Activated CD4-positive, alpha-beta T cell treated with anti-CD3 and anti-CD28 coated beads, Interleukin-10, Interleukin-2, amounts not matched to agents 100 ng/mL and 50 ng/mL, durations not matched to agents 16 hours and 8 hours (primary cell): ENCODE measurements around the gene ZNF33B.
"Not testable (repeated sequence)": the region's sequence is repeated elsewhere in the genome, so short reads cannot be mapped to it uniquely, and the experiment has no call there.

Experiments
- DNase-seq: peaks from one replicate; pipeline ENCODE4 v3.0.0-alpha.2; 2020

The ZNF33B gene

GRCh38 chr10:42638055-42638820 is at the start of gene ZNF33B:
Gene ZNF33B (minus strand): TSS chr10:42638570. CDS start chr10:42636928, 1,642 bp downstream.
- DNase-seq, result peak; percentile 98

- DNase-seq, result no peak
These were observed 46.1 kb upstream of the ZNF33B start for GRCh38 chr10:42684517-42684916.

- no peak for DNase-seq
These were observed 41.9 kb upstream of the ZNF33B start for GRCh38 chr10:42680267-42680666.

- DNase-seq, result not testable (repeated sequence)
These were observed 27.0 kb upstream of the ZNF33B start for GRCh38 chr10:42665181-42665979.

GRCh38 chr10:42654419-42654818 is 16.0 kb upstream of the ZNF33B start:
- no peak for DNase-seq

- no peak for DNase-seq
These were observed 14.5 kb upstream of the ZNF33B start for GRCh38 chr10:42652858-42653257.

GRCh38 chr10:42650374-42650773 is 12.0 kb upstream of the ZNF33B start:
- no peak for DNase-seq

- no peak for DNase-seq
These were observed 10.1 kb upstream of the ZNF33B start for GRCh38 chr10:42648512-42648911.

GRCh38 chr10:42646687-42647640 is 8.6 kb upstream of the ZNF33B start:
- DNase-seq, result no peak

- no peak for DNase-seq
These were observed 7.8 kb upstream of the ZNF33B start for GRCh38 chr10:42646214-42646613.

GRCh38 chr10:42645516-42645915 is 7.1 kb upstream of the ZNF33B start:
- DNase-seq, result no peak

GRCh38 chr10:42645103-42645502 is 6.7 kb upstream of the ZNF33B start:
- DNase-seq, result no peak

GRCh38 chr10:42640610-42641229 is 2.4 kb upstream of the ZNF33B start:
- DNase-seq, result no peak

- no peak for DNase-seq
These were observed 476 bp upstream of the ZNF33B start for GRCh38 chr10:42638821-42639270.

GRCh38 chr10:42637648-42638054 is 719 bp downstream of the ZNF33B start:
- DNase-seq, result peak; percentile 7

GRCh38 chr10:42637142-42637541 is 1.2 kb downstream of the ZNF33B start:
- DNase-seq, result no peak

- DNase-seq, result peak; percentile 12
These were observed 3.3 kb downstream of the ZNF33B start for GRCh38 chr10:42635098-42635497.

- no peak for DNase-seq
These were observed 5.8 kb downstream of the ZNF33B start for GRCh38 chr10:42632564-42632963.

GRCh38 chr10:42630537-42631134 is 7.7 kb downstream of the ZNF33B start:
- DNase-seq, result peak; percentile 4

- no peak for DNase-seq
These were observed 14.4 kb downstream of the ZNF33B start for GRCh38 chr10:42623929-42624328.

GRCh38 chr10:42618424-42618823 is 19.9 kb downstream of the ZNF33B start:
- DNase-seq, result peak; percentile 2

- DNase-seq, result no peak
These were observed 23.0 kb downstream of the ZNF33B start for GRCh38 chr10:42615419-42615818.
